Psoas muscle (tissue), 8 donors: ENCODE measurements around the gene PCNX1. TPM values are rescaled to one million over a fixed set of nuclear protein-coding genes. Genes with fewer than 3 reads are reported as not detected.

Experiments used
- ATAC-seq, 4 donors: fragments of 200-7000 bp; cut with Tn5 transposase; one replicate each; pipeline ENCODE4 v1.9.1; 2020; ENCODE audit warnings: moderate library complexity in 3 of 4, mild to moderate bottlenecking in 2 of 4
- DNase-seq, 2 donors: peaks; one replicate each; pipeline ENCODE4 v3.0.0-alpha.2; 2020
- H3K27ac ChIP-seq: fragments of 200-600 bp; one replicate; pipeline ENCODE4 v1.8.0; 2022
- H3K27me3 ChIP-seq, 3 donors: fragments of 200-600 bp in 1 of 3; one replicate each; pipeline versions ENCODE4 v1.6.1 to v1.8.0; 2013 to 2022; ENCODE audit warnings: low read length in 2 of 3, mild to moderate bottlenecking in 2 of 3, moderate library complexity in 1 of 3; ENCODE audit not compliant: insufficient read depth in 3 of 3
- H3K36me3 ChIP-seq, 2 donors: fragments of 200-600 bp in 1 of 2; one replicate each; pipeline versions ENCODE4 v1.6.1 to v1.8.0; 2013 to 2022; ENCODE audit warnings: low read depth in 1 of 2, mild to moderate bottlenecking in 1 of 2, moderate library complexity in 1 of 2; ENCODE audit not compliant: insufficient read depth in 1 of 2
- H3K4me1 ChIP-seq: fragments of 200-600 bp; one replicate; pipeline ENCODE4 v1.8.0; 2022
- H3K4me3 ChIP-seq: fragments of 200-600 bp; one replicate; pipeline ENCODE4 v1.8.0; 2022; ENCODE audit warnings: mild to moderate bottlenecking
- H3K9me3 ChIP-seq: fragments of 200-600 bp; one replicate; pipeline ENCODE4 v1.8.0; 2022
- CTCF ChIP-seq: fragments of 200-600 bp; IDR thresholded peaks from one replicate; pipeline ENCODE4 v1.8.0; 2022; ENCODE audit warnings: antibody characterized with exemption
- WGBS, 3 donors: extraction: QIAGEN DNeasy Blood & Tissue Kit; methylation state at CpG; one replicate each; pipeline versions ENCODE4 v1.1.6 to v1.1.7; 2013; 5-methylcytosine and 5-hydroxymethylcytosine counted together
- intact Hi-C, 2 donors: fragments of 100-400 bp; cut with DNase I; formaldehyde crosslinking; loops; one replicate each; pipeline versions ENCODE4 v1.11.0 to v1.14.2; 2022
- polyA plus RNA-seq, 3 donors: library from polyadenylated mRNA; stranded (reverse); fragments of 200-250 nt; gene quantifications; one replicate each; pipeline ENCODE4 v1.2.3, GENCODE V29; 2013
- total RNA-seq, 4 donors: library from RNA; stranded (reverse); fragmentation: NEBNext Ultra II Directional in 2 of 4; extraction: Animal tissue kit (Norgen Biotek cat#: 25700) in 2 of 4; gene quantifications; one replicate each; pipeline versions ENCODE4 v1.2.1 to v1.2.4, GENCODE V29; 2021 to 2023
- donor health status: healthy with polysubstance abuse.
- donor health status: DM: no; HTN: no; CAD: no; lungs with moderate emphysema.
- donor health status: Bipolar disorder and iron deficiency.
- donor health status: healthy.
- donor health status: DM: yes; HTN: yes; CAD: no.
- donor health status: DM: no; HTN: no; CAD: no.
- donor health status: DM: no; HTN: no; CAD: no.
- donor health status: DM: yes; HTN: yes; CAD: no.

The PCNX1 gene
- total and polyA plus RNA-seq, 7 donors: 5.2 to 48.1 (median 29.1) TPM

DNA sequence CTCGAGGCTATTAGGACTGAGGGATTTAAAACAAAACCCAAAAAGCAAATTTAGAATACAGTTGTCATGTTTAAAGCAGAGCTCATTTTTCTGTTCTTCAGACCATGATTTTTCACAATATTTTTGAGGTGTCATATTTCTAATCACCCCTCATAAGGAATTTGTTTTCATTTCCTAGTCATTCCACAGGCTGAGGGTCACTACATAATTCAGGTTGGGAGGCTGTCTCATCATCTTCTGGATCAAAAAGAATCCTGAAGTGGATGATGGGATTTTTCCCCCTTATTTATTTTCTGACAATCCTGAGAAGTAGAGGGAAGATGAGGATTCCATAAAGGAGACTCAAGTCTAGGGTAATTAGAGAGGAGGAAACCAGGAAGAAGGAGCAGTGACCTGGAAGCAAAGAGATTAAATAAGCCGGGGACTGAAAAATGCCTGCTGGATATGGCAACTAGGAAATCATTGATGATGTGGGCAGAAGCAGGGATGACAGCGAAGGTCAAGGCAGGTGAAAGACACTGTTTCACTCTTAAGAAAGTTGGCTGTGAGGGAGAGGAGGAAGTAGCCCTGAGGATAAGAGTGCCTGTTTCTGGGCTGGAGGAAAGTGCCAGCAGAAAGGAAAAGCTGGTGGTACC lies 9.0 kb upstream of the PCNX1 start:
- intact Hi-C loops: no loop called here
- no peak overlapping the region for H3K4me3 ChIP-seq
- ATAC-seq: no peak
- WGBS, 3 donors: 53 to 65% (median 63%) methylated on average over 3 of the region's 3 CpGs
- no peak overlapping the region for H3K27ac ChIP-seq
- H3K4me1 ChIP-seq: no peaks in the 10 kb centered on the region
- no peaks in the 10 kb centered on the region for H3K27me3 ChIP-seq
- no peaks in the 10 kb centered on the region for H3K36me3 ChIP-seq
- DNase-seq: no peak
- no peak for TF ChIP-seq CTCF
- H3K9me3 ChIP-seq: no peaks in the 10 kb centered on the region

GRCh38 chr14:70901269-70901668 lies 6.0 kb upstream of the PCNX1 start:
- intact Hi-C loops: loop anchor here in 1 of 2 donors (10.0 kb wide), 1 partner anchor 76 kb away; no protein-coding TSS in a partner anchor
- H3K27ac ChIP-seq: no peak overlapping the region
- TF ChIP-seq CTCF: no peak
- no peaks in the 10 kb centered on the region for H3K9me3 ChIP-seq
- DNase-seq: no peak
- no peak overlapping the region for H3K4me3 ChIP-seq
- peaks cover 7% of the 10 kb centered on the region for H3K4me1 ChIP-seq
- ATAC-seq: no peak
- H3K27me3 ChIP-seq: no peaks in the 10 kb centered on the region
- 72 to 85% (median 84%) methylated on average over 1 of the region's 1 CpG for WGBS, 3 donors
- no peaks in the 10 kb centered on the region for H3K36me3 ChIP-seq

- DNase-seq: no peak
- Histone ChIP-seq H3K4me3 (no peak overlapping the region), H3K27ac (no peak overlapping the region), H3K4me1 (peaks cover 7% of the 10 kb centered on the region), H3K9me3 (no peaks in the 10 kb centered on the region), H3K36me3 (no peaks in the 10 kb centered on the region), H3K27me3 (no peaks in the 10 kb centered on the region)
- WGBS, 3 donors: 100% methylated on average over 1 of the region's 1 CpG
- no peak for ATAC-seq
- intact Hi-C loops: loop anchor here in 1 of 2 donors (10.0 kb wide), 1 partner anchor 77 kb away; no protein-coding TSS in a partner anchor
- TF ChIP-seq CTCF: no peak
These were observed 5.1 kb upstream of the PCNX1 start for GRCh38 chr14:70902184-70902583.

DNA sequence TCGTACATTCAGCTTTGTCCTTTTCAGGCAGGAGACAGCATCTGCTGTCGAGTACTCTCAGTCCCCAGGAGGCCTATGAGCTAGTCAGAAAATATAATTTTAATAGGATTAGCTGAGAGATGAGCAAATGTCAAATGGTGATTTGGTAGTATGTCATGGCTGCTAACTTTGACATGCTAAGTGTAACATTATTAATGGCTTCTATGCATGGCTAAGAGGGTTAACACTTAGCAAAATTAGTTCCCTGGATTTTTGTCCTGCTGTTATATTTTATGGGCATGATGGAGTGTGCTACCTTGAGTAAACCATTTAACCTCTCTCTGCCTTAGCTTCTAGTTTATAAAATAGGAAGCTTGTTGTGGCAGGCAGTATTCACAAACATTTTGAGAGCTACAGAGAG lies 2.9 kb upstream of the PCNX1 start:
- TF ChIP-seq CTCF: no peak
- H3K27ac ChIP-seq: no peak overlapping the region
- intact Hi-C loops: loop anchor here in 1 of 2 donors (10.0 kb wide), 1 partner anchor 80 kb away; no protein-coding TSS in a partner anchor
- ATAC-seq (no peak), DNase-seq (no peak)
- H3K4me3 ChIP-seq: no peak overlapping the region
- no peaks in the 10 kb centered on the region for H3K9me3 ChIP-seq
- H3K36me3 ChIP-seq: no peaks in the 10 kb centered on the region
- peaks cover 13% of the 10 kb centered on the region for H3K4me1 ChIP-seq
- H3K27me3 ChIP-seq: no peaks in the 10 kb centered on the region
- WGBS, 3 donors: 73 to 85% (median 82%) methylated on average over 2 of the region's 2 CpGs

DNA sequence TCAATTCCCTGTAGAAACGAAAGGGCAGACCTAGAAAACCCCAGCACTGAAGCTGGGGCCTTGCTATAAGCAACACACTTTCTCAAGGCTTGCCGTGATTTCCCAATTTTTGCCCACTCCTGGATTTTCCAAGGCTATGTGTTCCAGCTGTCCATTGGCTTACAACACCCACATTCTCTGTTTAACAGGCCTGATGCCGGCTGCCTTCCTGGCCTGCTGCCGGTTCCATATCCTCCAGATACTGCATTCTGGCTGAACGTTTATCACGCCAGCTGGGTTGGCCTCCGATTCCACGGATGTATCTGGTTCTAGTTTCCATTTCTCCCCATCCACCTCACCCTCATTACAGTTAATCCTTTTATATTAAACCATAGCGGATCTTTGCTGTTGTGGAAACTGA lies 2.0 kb upstream of the PCNX1 start:
- no peak overlapping the region for H3K4me3 ChIP-seq
- TF ChIP-seq CTCF: no peak
- WGBS, 3 donors: 40 to 53% (median 48%) methylated on average over 9 of the region's 9 CpGs
- intact Hi-C loops: loop anchor here (5.0 to 10.0 kb wide), 2 partner anchors 67 to 80 kb away; no protein-coding TSS in a partner anchor
- H3K36me3 ChIP-seq: no peaks in the 10 kb centered on the region
- H3K27me3 ChIP-seq: no peaks in the 10 kb centered on the region
- peak in 1 of 2 donors; percentile 19 for DNase-seq
- no peak for ATAC-seq
- H3K9me3 ChIP-seq: no peaks in the 10 kb centered on the region
- peak overlapping the region; percentile 28 for H3K27ac ChIP-seq
- peaks cover 17% of the 10 kb centered on the region for H3K4me1 ChIP-seq
